Left lung (tissue), 10 donors: ENCODE data around the gene CPD. TPM values are rescaled to one million over a fixed set of nuclear protein-coding genes. Genes with fewer than 3 reads are reported as not detected.
A peak's percentile ranks its signal among the peaks of the same experiment; 100 is the strongest.

ENCODE experiments used
- ATAC-seq: fragments of 200-7000 bp; cut with Tn5 transposase; one replicate; pipeline ENCODE4 v1.9.1; 2020; ENCODE audit warnings: moderate library complexity
- DNase-seq, 4 donors: peaks; one replicate each; pipeline ENCODE4 v3.0.0-alpha.2; 2013 to 2020
- H3K27ac ChIP-seq, 2 donors: fragments of 200-600 bp; sonication (generic) in 1 of 2; one replicate each; pipeline versions ENCODE4 v1.5.0 to v1.8.0; 2020 to 2021
- H3K27me3 ChIP-seq, 2 donors: fragments of 200-600 bp; sonication (generic) in 1 of 2; one replicate each; pipeline versions ENCODE4 v1.5.0 to v1.8.0; 2020 to 2021
- H3K36me3 ChIP-seq, 2 donors: fragments of 200-600 bp; sonication (generic) in 1 of 2; one replicate each; pipeline versions ENCODE4 v1.5.0 to v1.8.0; 2020 to 2021
- H3K4me1 ChIP-seq, 2 donors: fragments of 200-600 bp; one replicate each; pipeline ENCODE4 v1.8.0; 2021
- H3K4me3 ChIP-seq, 2 donors: fragments of 200-600 bp; sonication (generic) in 1 of 2; one replicate each; pipeline versions ENCODE4 v1.5.0 to v1.8.0; 2020 to 2021; ENCODE audit warnings: mild to moderate bottlenecking in 1 of 2
- H3K9me3 ChIP-seq, 2 donors: fragments of 200-600 bp; sonication (generic) in 1 of 2; one replicate each; pipeline versions ENCODE4 v1.5.0 to v1.8.0; 2020 to 2021
- intact Hi-C, 2 donors: fragments of 100-400 bp; cut with DNase I; formaldehyde crosslinking; loops; one replicate each; pipeline versions ENCODE4 v1.11.2 to v1.14.2; 2022
- polyA plus RNA-seq, 6 donors: library from polyadenylated mRNA; unstranded; fragments of 120-200 nt; gene quantifications; one replicate each; pipeline ENCODE4 v1.2.1, GENCODE V29; 2013; ENCODE audit not compliant: insufficient read length in 6 of 6
- total RNA-seq, 2 donors: library from RNA; stranded (reverse); fragmentation: NEBNext Ultra II Directional; extraction: Animal tissue kit (Norgen Biotek cat#: 25700); gene quantifications; one replicate each; pipeline ENCODE4 v1.2.1, GENCODE V29; 2021
- TF ChIP-seq, protein P1 (sequence below), 2 donors: fragments of 200-600 bp; sonication (generic) in 1 of 2; IDR thresholded peaks; one replicate each; pipeline versions ENCODE4 v1.5.0 to v1.8.0; 2021; ENCODE audit warnings: antibody characterized with exemption in 2 of 2
- donor health status: DM: no; HTN: yes; CAD: no.
- donor health status: DM: no; HTN: no; CAD: no.

CPD gene
- total and polyA plus RNA-seq, 8 donors = 48.5 to 124 (median 53.9) TPM

DNA sequence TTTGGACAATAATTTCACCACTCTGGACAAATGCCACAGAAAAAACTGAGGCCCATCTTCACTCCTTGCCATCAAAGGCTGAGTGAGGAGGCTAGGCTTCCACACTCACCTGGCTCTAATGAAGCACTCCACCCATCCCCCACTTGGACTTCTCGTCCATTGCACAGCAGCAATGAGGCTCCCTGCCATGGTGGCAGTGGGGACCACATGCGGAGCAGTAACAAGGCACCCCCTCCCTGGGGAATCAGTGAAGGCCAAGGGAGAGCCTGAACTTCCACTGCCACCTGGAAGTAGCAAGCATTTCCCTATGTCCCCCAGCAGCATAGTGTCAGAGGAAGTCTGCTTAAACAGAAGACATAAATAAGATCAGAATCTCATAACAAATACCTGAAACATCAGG is 96.5 kb downstream of the CPD start:
- no peak for DNase-seq
- Histone ChIP-seq H3K36me3 (peaks cover 0 to 10% of the 10 kb centered on the region in 2 donors), H3K9me3 (no peaks in the 10 kb centered on the region), H3K27me3 (peaks cover 0 to 11% of the 10 kb centered on the region in 2 donors), H3K27ac (no peak overlapping the region), H3K4me3 (no peak overlapping the region), H3K4me1 (peaks cover 0 to 28% of the 10 kb centered on the region in 2 donors)
- ATAC-seq = no peak
- intact Hi-C loops = no loop called here
- TF ChIP-seq, protein P1, sequence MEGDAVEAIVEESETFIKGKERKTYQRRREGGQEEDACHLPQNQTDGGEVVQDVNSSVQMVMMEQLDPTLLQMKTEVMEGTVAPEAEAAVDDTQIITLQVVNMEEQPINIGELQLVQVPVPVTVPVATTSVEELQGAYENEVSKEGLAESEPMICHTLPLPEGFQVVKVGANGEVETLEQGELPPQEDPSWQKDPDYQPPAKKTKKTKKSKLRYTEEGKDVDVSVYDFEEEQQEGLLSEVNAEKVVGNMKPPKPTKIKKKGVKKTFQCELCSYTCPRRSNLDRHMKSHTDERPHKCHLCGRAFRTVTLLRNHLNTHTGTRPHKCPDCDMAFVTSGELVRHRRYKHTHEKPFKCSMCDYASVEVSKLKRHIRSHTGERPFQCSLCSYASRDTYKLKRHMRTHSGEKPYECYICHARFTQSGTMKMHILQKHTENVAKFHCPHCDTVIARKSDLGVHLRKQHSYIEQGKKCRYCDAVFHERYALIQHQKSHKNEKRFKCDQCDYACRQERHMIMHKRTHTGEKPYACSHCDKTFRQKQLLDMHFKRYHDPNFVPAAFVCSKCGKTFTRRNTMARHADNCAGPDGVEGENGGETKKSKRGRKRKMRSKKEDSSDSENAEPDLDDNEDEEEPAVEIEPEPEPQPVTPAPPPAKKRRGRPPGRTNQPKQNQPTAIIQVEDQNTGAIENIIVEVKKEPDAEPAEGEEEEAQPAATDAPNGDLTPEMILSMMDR (IDR thresholded peaks at IDR 0.05) = no peak

DNA sequence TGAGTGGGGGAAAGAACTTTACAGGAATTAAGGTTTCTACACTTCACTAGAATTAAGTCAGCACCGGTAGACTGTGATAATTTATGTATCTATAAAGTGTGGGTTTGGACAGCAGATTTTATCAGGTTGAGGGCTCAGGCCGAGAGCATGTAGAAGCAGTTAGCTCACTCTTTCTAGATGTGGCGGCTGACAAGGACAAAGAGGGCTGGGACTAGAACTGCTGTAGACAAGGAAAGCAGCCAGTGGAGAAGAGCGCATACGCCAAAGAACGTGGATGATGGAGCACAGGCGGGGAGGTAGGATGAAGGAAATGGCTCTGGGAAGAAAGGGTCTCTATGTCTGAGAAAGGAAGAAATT is 98.0 kb downstream of the CPD start:
- DNase-seq = no peak
- no peaks in the 10 kb centered on the region for H3K9me3 ChIP-seq
- H3K27ac ChIP-seq = peak overlapping the region; percentile 87 to 89
- peaks cover 0 to 35% of the 10 kb centered on the region in 2 donors for H3K4me1 ChIP-seq
- TF ChIP-seq, protein P1 (IDR thresholded peaks at IDR 0.05) = no peak
- H3K27me3 ChIP-seq = peaks cover 0 to 11% of the 10 kb centered on the region in 2 donors
- H3K36me3 ChIP-seq = peaks cover 0 to 25% of the 10 kb centered on the region in 2 donors
- peak overlapping the region; percentile 64 to 80 for H3K4me3 ChIP-seq
- intact Hi-C loops = no loop called here
- ATAC-seq = peak; percentile 6

DNA sequence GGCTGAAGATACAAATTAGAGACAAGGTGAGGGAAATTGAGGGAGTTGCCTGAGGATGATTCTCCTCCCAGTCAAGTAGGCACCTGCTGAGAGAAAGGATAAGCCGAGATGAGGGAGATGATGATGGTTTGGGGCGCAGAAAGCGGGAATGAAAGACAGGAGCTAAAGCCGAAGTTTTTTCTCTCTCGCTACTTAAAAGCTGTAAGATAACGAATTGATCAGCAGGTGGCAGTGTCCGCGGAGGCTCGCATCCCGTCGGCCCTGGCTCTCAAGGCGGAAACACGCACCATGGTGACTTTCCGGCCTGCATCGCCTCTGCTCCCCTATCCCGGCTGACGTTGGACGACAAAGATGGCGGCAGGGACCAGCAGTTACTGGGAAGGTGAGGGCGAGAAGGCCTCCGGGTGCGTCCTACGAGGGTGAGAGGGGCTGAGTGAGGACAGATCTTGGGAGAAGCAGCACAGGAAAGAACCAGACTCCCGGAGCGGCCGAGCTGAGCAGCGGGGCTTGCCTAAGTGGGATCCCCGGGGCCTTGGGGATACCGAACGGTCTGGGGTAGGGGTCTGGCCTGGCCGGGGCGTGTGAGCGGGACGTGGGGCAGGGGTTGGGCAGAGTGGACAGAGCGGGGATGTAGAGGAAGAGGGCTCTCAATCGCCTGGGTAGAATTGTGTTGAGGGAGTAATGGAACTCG is 98.5 kb downstream of the CPD start, which contains the start of gene GOSR1:
GOSR1 (plus strand) TSS at position 326 of the 691 bp plus-strand sequence; CDS start at position 352, 26 bp downstream.
- Histone ChIP-seq H3K36me3 (peaks cover 0 to 30% of the 10 kb centered on the region in 2 donors), H3K4me1 (peaks cover 0 to 35% of the 10 kb centered on the region in 2 donors), H3K9me3 (no peaks in the 10 kb centered on the region), H3K27me3 (peaks cover 0 to 11% of the 10 kb centered on the region in 2 donors), H3K4me3 (peak within 1 kb of the TSS; percentile 64 to 80), H3K27ac (peak within 1 kb of the TSS; percentile 87 to 89)
- peak; percentile 100 for ATAC-seq
- TF ChIP-seq, protein P1 (IDR thresholded peaks at IDR 0.05) = peak; percentile 61 to 72
- intact Hi-C loops = no loop called here
- DNase-seq = peak; percentile 91 to 97 (median 96)

DNA sequence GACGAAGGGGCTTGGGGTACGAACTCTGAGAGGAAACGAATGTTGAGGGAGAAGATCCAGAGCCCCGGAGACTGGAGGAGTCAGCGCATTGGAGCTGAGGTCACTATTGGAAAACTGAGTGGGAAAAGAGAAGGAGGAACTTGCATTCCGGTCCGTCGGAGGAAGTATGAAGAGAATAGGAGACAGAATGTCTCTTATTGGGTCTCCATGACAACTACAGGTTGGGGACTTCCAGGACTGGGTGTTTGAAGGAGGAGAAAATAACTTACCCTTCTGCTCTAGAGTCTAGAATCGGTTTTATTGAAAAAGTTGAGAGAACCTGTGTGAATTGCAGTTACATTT is 99.0 kb downstream of the CPD start:
- ATAC-seq (peak; percentile 26), DNase-seq (peak in 1 of 4 donors; percentile 13)
- intact Hi-C loops = no loop called here

DNA sequence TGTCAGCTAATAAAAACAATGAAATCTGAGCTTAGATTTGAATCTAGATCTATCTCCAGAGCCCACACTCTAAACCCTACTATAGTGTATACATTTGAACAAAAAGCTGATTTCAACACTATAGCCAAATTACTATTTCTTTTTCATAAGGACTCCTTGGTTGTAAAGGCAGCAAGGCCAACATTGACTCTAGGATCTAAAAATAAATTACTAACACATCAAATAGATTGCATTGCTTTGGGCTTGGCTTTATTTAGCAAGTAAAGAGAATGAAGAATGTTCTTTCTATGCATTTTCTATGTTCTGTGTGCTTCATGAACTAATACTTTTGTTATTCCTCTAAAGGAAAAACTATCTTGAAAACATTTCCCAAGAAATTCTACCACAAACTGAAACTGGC is 103.8 kb downstream of the CPD start:
- ATAC-seq (no peak), DNase-seq (no peak)
- Histone ChIP-seq H3K27me3 (no peaks in the 10 kb centered on the region), H3K4me1 (peaks cover 0 to 29% of the 10 kb centered on the region in 2 donors), H3K27ac (no peak overlapping the region), H3K9me3 (no peaks in the 10 kb centered on the region), H3K4me3 (no peak overlapping the region), H3K36me3 (peaks cover 0 to 84% of the 10 kb centered on the region in 2 donors)
- intact Hi-C loops = no loop called here
- TF ChIP-seq, protein P1 (IDR thresholded peaks at IDR 0.05) = no peak

More for the DNA sequence above, 99.0 kb downstream of the CPD start:
- Histone ChIP-seq H3K4me3 (peak overlapping the region; percentile 64 to 80), H3K9me3 (no peaks in the 10 kb centered on the region), H3K27me3 (peaks cover 0 to 5% of the 10 kb centered on the region in 2 donors), H3K36me3 (peaks cover 0 to 35% of the 10 kb centered on the region in 2 donors), H3K4me1 (peaks cover 0 to 35% of the 10 kb centered on the region in 2 donors), H3K27ac (peak overlapping the region; percentile 87 to 89)
- TF ChIP-seq, protein P1 (IDR thresholded peaks at IDR 0.05) = no peak
